GM06990 (cell line): ENCODE results near the gene STX10.

Experiments used
- DNase-seq: peaks from one replicate; pipeline ENCODE4 v3.0.0-alpha.2; 2011; ENCODE audit not compliant: insufficient read length; ENCODE audit errors: extremely low read depth
- H3K27me3 ChIP-seq: replicated peaks from 2 replicates; pipeline ENCODE4 v1.6.0; 2011; ENCODE audit warnings: low read length; ENCODE audit not compliant: control insufficient read depth, insufficient read depth
- H3K36me3 ChIP-seq: 2 replicates; pipeline ENCODE4 v1.5.1; 2011; ENCODE audit warnings: low read length; ENCODE audit not compliant: control insufficient read depth, insufficient read depth
- H3K4me3 ChIP-seq: replicated peaks from 2 replicates; pipeline ENCODE4 v1.5.1; 2011; ENCODE audit warnings: low read depth, mild to moderate bottlenecking, control low read depth, low read length
- TF ChIP-seq, protein P1 (sequence below): IDR thresholded peaks from 2 replicates; pipeline ENCODE4 v1.5.1; 2011; ENCODE audit warnings: low read length, control low read depth, mild to moderate bottlenecking, inconsistent platforms; ENCODE audit not compliant: insufficient read depth, poor library complexity, severe bottlenecking

The STX10 gene

DNA sequence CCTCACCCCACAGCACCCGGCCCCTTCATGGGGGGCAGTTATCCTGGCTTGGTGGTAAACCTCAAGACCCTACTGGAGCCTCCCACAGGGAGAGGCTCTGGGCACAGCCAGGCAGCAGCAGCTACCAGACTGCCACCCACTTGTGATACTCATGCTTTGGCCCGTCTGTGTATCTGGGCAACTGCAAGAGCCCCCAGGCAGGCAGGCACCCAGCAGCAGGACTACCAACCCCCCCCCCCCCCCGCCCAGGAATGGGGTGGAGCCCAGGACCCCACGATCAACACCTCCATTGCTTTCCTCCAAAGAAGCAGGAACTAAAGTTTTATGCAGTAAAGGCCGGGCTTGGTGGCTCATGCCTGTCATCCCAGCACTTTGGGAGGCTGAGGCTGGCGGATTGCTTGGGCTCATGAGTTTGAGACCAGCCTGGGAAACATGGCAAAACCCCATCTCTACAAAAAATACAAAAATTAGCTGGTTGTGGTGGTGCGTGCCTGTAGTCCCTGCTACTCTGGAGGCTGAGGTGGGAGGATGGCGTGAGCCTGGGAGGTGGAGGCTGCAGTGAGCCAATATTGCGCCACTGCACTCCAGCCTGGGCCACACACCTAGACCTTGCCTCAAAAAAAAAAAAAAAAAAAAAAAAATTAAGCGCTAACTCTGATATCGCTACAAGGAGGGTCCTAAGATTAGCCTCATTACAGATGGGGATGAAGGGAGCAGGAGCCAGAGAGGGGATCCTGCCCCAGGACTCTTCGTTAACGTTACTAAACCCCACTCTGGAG is 46.4 kb downstream of the STX10 start:
- Histone ChIP-seq H3K36me3 (peaks cover 2% of the 10 kb centered on the region; the same call in 1 of the 2 replicates), H3K4me3 (peak overlapping the region; percentile 63), H3K27me3 (no peaks in the 10 kb centered on the region)
- no peak for DNase-seq
- TF ChIP-seq, protein P1, sequence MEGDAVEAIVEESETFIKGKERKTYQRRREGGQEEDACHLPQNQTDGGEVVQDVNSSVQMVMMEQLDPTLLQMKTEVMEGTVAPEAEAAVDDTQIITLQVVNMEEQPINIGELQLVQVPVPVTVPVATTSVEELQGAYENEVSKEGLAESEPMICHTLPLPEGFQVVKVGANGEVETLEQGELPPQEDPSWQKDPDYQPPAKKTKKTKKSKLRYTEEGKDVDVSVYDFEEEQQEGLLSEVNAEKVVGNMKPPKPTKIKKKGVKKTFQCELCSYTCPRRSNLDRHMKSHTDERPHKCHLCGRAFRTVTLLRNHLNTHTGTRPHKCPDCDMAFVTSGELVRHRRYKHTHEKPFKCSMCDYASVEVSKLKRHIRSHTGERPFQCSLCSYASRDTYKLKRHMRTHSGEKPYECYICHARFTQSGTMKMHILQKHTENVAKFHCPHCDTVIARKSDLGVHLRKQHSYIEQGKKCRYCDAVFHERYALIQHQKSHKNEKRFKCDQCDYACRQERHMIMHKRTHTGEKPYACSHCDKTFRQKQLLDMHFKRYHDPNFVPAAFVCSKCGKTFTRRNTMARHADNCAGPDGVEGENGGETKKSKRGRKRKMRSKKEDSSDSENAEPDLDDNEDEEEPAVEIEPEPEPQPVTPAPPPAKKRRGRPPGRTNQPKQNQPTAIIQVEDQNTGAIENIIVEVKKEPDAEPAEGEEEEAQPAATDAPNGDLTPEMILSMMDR = no peak

DNA sequence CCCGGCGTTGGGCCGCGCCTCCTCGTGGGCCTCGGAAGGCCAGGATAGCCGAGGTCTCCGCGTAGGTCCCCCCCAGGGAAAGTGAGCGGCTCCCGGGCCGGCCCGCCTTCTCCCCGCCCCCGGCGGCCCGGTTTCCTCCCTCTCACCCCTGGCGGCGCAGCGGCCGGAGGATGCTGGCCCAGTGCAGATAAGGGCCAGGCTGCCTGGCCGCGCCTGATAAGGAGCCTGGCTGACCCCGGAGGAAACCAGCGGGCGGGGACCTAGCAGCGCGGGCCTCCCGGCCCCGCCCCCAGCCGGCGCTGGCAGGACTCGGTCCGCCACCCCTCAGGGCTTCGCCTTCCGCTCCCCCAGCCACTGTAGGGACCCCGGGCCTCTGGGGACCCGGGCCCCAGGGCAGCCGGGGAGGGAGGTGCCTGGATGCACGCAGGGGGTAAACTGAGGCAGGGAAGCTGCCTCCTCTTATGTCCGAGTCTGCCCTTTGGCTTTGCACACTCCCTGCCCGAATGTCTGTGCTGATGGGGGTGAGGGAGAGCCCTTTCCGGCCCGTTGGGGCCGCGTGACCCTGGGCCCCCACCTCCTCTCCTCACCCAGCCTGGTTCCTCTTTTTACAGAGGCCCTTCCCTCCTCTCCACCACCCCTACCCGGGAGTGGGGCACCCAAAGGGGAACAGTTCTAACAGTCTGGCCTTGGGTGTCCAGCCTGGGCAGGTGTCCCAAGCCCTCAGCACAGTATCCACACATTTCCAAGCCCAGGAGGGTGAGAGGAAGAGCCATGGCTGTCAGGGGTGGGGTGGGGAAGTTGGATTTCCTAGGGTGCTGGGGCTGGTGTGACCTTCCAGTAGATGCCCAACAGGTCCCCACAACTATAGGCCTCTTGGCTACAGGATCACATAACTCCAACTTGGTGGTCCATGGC is 47.3 kb downstream of the STX10 start, which contains the start of gene LYL1:
TSS of gene LYL1 (minus strand) at position 193 of the 915 bp plus-strand sequence. CDS start 1,687 bp downstream, outside the sequence.
- DNase-seq = peak; percentile 91
- TF ChIP-seq, protein P1 = no peak
- H3K36me3 ChIP-seq = peaks cover 2% of the 10 kb centered on the region; the same call in 1 of the 2 replicates
- H3K27me3 ChIP-seq = no peaks in the 10 kb centered on the region
- H3K4me3 ChIP-seq = peak within 1 kb of the TSS; percentile 68

DNA sequence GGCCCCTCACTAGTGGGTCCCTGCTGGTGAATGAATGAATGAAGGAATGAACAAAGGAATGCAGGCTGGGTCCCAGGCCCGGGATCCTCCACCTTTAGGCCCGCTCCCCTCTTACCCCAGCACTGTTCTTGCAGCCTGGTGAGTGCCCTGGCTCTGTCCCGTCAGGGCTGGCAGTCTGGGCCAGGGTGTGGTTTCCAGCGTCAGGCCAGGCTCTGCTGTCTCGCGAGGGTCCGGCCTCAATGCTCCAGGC is 47.8 kb downstream of the STX10 start:
- DNase-seq = no peak
- Histone ChIP-seq H3K4me3 (peak overlapping the region; percentile 68), H3K27me3 (no peaks in the 10 kb centered on the region), H3K36me3 (peaks cover under 1% of the 10 kb centered on the region; the same call in 1 of the 2 replicates)
- TF ChIP-seq, protein P1 = no peak

DNA sequence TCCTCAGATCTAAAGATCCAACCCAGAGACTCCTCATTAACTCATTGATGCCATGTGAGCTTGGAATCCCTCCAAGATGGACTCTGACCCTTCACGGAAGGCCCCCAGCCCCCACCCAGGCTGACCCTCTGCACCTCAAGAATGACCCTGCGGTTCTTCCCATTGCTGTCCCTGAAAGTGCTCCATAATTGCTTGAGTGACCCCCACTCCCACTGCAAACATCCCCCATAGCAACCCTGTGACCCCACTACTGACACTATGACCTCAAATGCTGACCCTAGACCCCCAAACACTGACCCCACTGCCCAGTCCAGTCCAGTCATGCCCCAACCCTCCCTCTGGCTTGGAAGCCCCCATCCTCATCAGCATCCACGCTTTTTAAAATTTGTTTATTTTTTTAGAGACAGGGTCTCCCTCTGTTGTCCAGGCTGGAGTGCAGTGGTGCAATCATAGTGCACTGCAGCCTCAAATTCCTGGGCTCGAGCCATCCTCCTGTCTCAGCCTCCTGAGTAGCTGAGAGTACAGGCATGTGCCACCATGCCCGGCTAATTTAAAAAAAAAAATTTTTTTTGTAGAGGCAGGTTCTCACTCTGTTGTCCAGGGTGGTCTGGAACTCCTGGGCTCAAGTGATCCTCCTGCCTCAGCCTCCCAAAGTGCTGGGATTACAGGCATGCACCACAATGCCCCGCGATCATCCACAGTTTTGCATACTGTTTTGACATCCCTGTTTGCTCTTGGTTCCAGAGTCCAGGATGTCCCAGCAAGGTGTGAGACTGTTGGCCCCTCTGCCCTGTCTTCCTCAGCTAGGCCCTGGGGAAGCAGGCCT is 48.4 kb downstream of the STX10 start:
- Histone ChIP-seq H3K4me3 (peak overlapping the region; percentile 68), H3K36me3 (no peaks in the 10 kb centered on the region; the same call in 1 of the 2 replicates), H3K27me3 (no peaks in the 10 kb centered on the region)
- DNase-seq = no peak
- TF ChIP-seq, protein P1 = no peak

DNA sequence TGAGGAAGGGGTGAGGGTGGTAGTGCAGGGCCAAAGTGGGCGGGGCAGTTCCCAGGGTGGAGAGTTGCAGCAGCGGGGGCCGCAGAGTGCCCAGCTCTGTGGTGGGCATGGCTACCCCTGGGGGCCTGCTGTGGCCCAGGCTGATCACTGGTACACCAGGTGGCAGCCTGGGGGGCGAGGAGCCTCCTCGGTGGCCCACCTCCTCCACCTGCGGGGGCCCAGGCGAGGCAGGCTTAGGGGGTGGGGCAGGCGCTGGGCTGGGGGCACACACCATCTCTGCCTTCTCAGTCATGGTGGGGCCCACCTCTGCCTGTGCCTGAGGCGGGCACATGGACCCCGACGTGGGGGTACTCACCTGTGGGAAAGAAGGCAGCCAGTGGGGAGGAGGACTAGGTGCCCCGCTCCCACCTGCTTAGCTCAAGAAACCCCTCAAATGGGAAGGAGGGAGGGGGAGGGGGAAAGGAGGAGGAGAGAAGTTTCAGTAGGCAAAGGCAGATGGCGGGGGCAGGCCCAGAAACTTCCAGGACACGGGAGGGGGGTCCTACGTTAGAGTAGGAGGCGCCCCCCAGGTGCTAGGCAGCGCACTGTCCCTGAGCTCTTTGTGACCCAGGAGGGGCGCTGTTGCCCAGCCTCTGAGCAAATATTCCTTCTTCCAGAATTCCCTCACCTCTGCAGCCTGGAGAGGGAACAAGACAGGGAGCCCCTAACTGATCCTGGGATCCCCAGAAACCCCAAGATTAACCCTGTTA is 49.2 kb downstream of the STX10 start:
- Histone ChIP-seq H3K4me3 (no peak overlapping the region), H3K27me3 (no peaks in the 10 kb centered on the region; the same call in 1 of the 2 replicates), H3K36me3 (no peaks in the 10 kb centered on the region)
- no peak for DNase-seq
- TF ChIP-seq, protein P1 = peak; percentile 39
